GM18951 (cell line): Measurements from ENCODE around the gene TRIM34.
"Not testable (repeated sequence)": the region's sequence is repeated elsewhere in the genome, so short reads cannot be mapped to it uniquely, and the experiment has no call there.

Experiments
- POLR2A ChIP-seq: IDR thresholded peaks from 4 replicates; pipeline ENCODE4 v1.6.1; 2011; ENCODE audit warnings: mild to moderate bottlenecking; ENCODE audit not compliant: insufficient read length, insufficient read depth; ENCODE audit errors: extremely low read depth
- in situ Hi-C: fragments of 300-500 bp; cut with MboI; formaldehyde crosslinking; loops from one replicate; pipeline ENCODE4 v1.12.0; 2022; ENCODE audit warnings: low sequenced_read_pairs, mixed read lengths, inconsistent platforms; ENCODE audit not compliant: unreplicated experiment

The TRIM34 gene, protein sequence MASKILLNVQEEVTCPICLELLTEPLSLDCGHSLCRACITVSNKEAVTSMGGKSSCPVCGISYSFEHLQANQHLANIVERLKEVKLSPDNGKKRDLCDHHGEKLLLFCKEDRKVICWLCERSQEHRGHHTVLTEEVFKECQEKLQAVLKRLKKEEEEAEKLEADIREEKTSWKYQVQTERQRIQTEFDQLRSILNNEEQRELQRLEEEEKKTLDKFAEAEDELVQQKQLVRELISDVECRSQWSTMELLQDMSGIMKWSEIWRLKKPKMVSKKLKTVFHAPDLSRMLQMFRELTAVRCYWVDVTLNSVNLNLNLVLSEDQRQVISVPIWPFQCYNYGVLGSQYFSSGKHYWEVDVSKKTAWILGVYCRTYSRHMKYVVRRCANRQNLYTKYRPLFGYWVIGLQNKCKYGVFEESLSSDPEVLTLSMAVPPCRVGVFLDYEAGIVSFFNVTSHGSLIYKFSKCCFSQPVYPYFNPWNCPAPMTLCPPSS

DNA sequence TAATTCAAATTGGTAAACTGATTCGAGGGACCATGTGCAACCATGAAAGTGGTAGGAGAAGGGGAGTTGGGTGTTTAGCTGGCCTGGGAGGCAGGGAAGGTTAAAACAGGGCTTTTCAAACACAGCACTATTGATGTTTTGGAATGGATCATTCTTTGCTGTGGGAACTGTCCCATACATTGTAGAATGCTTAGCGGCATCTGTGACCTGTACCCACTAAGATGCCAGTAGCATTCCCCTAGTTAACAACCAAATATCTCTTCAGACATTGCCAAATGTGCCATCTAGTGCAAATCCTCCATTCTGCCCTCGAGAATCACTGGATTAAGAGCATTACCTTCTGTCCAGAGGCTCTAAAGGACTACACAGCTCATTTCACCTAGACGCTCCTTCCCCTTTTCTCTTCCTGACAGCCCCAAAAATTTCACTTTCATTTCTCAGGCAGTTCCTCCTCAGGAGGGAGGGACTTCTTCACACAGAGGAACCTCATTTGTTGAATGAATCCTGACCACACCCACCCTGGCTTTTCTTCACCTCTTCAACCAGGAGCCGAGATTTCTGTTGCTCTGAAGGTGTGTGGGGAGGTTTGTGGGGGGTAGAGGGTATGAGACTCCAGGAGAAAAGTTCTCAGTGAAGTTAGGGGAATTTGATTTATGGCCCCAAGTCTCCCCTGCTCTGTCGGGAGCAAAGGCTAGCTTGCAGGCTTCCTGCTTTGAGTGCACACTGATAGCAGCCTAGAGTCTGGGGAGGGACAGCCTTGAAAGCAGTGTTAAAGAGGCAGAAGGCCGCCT lies at the start of gene TRIM34:
Gene TRIM34, plus strand, starts transcription at position 513 of the 791 bp plus-strand sequence. CDS start 7,331 bp downstream, outside the sequence.
- peak; percentile 68 for TF ChIP-seq POLR2A
- in situ Hi-C loops: no loop called here

DNA sequence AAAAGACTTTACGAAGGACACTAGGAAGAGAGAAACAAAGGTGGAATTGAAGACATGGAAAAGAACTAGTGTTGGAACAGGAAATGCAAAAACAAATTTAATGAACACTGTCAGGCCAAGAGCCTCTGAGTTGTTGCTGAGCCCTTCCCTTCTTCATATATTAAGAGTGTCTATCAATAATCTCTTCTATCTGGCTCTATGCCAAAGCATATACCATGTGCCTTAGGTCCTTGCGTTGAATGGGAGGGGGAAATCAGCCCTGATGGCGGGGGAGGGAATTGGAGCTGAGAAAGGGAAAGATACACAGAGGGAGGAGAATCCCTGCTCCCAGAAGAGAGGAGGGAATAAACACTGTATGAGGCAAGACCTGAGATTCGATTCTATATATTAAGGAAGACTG lies 49.6 kb upstream of the TRIM34 start:
- no peak for TF ChIP-seq POLR2A
- in situ Hi-C loops: no loop called here

DNA sequence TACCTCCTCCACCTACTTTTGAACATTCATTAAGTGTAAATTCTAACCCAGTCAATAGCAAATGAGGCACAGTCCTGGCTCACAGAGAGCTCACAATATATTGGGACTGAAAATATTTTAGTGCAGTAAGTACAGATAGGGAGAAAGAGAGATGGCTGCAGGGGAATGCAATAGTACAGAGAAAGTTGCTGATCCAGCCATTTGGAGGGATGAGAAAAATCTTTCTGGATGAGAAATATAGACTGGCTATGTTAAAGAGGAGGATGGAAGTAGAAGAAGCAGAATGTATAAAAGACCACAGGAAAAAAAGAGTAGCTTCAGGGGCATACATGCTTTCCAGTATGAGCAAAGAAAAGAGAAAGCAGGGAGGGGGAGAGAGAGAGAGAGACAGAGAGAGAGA lies 47.7 kb upstream of the TRIM34 start:
- in situ Hi-C loops: no loop called here
- TF ChIP-seq POLR2A: no peak

DNA sequence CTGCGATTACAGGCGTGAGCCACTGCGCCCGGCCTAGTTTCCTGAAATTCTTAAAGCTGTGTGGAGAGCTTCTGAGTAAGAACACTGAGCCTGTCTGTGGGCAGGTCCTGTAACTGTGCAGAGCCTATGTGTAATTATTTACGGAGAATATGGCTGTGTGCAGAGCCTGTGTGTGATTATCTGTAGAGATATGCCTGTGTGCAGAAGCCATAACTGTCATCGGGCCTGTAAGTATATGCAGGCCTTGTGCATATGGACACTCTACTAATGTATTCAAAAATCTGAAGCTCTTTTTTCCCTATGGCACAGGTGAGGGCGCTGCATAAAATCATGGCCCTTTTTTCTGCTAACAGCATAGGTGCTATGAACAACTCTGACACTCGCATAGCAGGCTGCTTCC lies 44.2 kb upstream of the TRIM34 start, which contains the start of gene OR52B6:
Gene OR52B6, plus strand, starts transcription at position 301 of the 400 bp plus-strand sequence. Its CDS starts 0 bp downstream, at position 301.
- in situ Hi-C loops: no loop called here
- TF ChIP-seq POLR2A: no peak

DNA sequence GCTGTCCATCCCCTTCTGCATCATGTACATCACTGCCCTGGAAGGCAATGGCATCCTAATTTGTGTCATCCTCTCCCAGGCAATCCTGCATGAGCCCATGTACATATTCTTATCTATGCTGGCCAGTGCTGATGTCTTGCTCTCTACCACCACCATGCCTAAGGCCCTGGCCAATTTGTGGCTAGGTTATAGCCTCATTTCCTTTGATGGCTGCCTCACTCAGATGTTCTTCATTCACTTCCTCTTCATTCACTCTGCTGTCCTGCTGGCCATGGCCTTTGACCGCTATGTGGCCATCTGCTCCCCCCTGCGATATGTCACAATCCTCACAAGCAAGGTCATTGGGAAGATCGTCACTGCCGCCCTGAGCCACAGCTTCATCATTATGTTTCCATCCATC lies 43.8 kb upstream of the TRIM34 start:
- in situ Hi-C loops: no loop called here
- TF ChIP-seq POLR2A: no peak

DNA sequence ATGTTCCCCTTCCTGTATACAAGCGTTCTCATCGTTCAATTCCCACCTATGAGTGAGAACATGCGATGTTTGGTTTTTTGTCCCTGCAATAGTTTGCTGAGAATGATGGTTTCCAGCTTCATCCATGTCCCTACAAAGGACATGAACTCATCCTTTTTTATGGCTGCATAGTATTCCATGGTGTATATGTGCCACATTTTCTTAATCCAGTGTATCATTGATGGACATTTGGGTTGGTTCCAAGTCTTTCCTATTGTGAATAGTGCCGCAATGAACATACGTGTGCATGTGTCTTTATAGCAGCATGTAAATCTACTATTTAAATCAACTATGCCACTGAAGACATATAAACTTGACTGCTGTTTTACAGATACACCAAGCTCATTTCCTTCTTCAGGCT lies 40.3 kb upstream of the TRIM34 start:
- in situ Hi-C loops: not testable (repeated sequence)

DNA sequence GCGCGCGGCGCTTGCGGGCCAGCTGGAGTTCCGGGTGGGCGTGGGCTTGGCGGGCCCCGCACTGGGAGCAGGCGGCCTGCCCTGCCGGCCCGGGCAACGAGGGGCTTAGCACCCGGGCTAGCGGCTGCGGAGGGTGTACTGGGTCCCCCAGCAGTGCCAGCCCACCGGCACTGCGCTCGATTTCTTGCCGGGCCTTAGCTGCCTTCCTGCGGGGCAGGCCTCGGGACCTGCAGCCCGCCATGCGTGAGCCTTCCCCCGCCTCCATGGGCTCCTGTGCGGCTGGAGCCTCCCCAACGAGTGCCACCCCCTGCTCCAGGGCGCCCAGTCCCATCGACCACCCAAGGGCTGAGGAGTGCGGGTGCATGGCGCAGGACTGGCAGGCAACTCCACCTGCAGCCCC lies 34.9 kb upstream of the TRIM34 start:
- in situ Hi-C loops: not testable (repeated sequence)

DNA sequence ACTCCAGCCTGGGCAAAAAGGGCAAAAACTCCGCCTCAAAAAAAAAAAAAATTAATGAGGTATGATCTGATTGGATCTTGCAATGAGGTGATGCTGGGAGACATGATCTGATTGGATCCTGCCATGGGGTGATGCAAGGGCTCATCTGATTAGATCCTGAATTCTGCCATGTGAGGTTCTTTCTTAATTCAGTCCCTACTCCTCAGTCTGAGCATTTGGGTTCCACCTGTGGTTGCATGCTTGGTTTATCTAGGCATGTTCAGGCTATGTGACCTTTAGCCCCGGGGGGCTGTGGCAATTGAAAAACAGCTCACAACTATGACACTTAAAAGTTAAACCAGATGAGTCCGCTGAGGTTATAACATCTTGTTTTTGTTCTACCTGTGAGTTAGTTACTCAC lies 33.2 kb upstream of the TRIM34 start:
- TF ChIP-seq POLR2A: no peak
- in situ Hi-C loops: no loop called here

DNA sequence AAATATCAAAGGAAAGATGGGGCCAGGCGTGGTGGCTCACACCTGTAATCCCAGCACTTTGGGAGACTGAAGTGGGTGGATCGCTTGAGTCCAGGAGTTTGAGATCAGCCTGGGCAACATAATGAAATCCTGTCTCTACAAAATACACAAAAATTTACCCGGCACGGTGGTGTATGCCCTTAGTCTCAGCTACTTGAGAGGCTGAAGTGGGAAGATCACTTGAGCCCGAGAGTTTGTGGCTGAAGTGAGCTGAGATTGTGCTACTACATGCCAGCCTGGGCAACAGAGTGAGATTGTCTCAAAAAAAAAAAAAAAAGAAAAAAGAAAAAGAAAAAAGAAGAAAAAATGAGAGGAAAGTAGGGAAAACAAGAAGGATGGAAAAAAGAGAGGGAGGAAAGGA lies 32.2 kb upstream of the TRIM34 start:
- no peak for TF ChIP-seq POLR2A
- in situ Hi-C loops: no loop called here

DNA sequence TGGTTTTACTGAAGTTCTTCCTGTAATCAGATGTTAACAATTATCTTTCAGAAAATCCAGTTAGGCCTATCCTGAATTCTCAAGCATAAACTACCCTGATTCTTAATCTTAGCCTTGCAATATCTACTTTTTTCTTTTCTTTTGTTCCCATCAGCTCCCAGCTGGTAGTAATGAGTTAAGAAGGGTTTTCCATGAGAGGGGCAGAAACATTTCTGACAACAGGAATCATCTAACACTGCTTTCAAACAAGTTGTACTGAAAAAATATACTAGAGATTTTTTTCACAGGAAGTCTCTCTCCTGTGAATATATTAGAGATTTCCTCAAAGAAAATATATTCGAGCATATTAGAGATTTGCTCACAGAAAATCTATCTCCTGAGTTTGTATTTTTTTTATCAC lies 31.7 kb upstream of the TRIM34 start:
- in situ Hi-C loops: no loop called here
- no peak for TF ChIP-seq POLR2A

DNA sequence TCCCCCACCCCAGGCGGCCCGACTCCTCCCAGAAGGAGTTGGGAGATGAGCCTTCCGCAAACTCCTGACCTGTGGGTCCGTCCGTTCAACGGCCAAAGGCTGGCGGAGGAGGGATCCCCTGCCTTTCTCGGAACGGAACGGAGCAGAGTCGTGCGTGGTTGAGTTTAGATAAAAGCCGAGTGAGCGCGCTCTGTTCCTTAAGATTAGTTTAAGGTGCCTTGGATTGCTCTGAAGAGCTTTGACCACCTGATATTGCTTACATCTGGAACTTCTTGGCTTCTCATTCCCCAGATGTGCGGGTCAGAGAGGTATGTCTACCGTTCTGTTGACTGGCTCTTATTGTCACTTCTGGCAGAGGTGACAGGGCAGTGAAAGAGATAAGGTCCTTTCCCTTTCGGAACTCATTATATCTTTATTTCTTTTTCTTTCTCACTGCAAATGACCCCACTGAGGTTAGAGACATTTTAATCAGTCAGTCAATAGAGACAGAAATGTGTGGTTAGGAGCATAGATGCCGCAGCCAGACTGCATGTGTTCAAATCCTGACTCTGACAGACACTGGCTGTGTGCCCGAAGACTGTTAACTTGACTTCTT lies 28.1 kb upstream of the TRIM34 start, which contains the start of gene TRIM6:
Gene TRIM6, plus strand, starts transcription at position 31 of the 595 bp plus-strand sequence. Its CDS starts 261 bp downstream, at position 292.
- peak; percentile 38 for TF ChIP-seq POLR2A
- in situ Hi-C loops: no loop called here

DNA sequence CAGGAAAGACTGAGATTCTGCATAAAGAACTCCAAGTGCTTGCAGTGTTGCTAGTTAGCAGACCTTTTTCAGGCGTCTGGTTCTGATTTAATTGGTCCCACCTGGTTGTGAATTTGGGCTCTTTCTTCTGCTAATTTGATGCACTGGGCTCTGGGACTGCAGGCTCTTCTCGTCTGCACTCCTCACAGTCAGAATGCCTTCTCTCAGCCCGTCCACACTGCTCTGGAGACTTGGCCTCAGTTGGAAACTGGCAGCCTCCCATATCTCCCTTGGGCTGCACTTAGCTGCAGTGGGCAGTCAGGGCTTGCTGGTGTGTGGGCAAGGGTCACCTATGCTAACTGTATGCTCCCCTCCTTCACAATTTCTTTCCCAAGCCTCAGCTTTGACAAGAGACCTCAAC lies 26.8 kb upstream of the TRIM34 start:
- TF ChIP-seq POLR2A: no peak
- in situ Hi-C loops: no loop called here

DNA sequence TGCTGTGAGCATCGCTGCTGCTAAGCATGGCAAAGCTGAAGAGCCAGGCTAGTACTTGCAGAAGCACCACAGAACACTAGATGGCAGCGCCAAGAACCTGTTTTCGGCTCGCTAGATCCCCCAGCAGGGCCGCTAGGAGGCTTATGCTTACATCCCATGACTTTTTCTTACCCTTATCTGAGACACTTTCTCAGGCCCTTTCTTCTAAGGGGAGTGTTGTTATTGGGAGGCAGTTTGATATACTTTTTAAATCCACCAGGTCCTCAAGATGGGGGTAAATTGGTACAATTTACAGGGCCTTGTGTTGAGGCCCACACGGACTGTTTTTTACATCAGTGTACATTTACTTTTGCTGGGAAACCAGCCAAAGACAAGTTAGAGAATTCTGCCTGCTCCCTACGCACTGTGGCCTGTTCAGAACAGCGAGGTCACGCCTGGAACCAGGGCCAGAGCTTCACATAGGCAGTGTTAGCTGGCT lies 24.4 kb upstream of the TRIM34 start:
- no peak for TF ChIP-seq POLR2A
- in situ Hi-C loops: no loop called here

DNA sequence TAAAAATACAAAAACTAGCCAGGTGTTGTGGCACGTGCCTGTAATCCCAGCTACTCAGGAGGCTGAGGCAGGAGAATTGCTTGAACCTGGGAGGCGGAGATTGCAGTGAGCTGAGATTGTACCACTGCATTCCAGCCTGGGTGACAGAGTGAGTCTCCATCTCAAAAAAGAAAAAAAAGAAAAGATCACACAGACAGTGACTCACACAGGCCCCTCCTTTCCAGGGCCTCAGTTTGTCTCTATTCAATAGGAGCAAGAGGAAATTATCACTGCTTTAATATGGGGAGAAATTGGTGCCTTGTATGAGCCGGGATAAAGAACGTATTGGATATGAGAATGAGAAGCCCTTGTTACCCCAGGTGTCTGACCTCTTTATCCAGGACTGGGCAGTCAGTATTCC lies 22.0 kb upstream of the TRIM34 start:
- in situ Hi-C loops: not testable (repeated sequence)

DNA sequence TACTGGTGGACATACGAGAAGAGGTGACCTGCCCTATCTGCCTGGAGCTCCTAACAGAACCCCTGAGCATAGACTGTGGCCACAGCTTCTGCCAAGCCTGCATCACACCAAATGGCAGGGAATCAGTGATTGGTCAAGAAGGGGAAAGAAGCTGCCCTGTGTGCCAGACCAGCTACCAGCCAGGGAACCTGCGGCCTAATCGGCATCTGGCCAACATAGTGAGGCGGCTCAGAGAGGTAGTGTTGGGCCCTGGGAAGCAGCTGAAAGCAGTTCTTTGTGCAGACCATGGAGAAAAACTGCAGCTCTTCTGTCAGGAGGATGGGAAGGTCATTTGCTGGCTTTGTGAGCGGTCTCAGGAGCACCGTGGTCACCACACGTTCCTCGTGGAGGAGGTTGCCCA lies 21.5 kb upstream of the TRIM34 start:
- in situ Hi-C loops: no loop called here
- TF ChIP-seq POLR2A: no peak
